Thoracic aorta (tissue), 2 donors: ENCODE data around the gene TTC39C. TPM values are rescaled to one million over a fixed set of nuclear protein-coding genes. Genes with fewer than 3 reads are reported as not detected.

Experiments
- ATAC-seq: fragments of 150-250 bp; one replicate; pipeline ENCODE4 v1.8.0; 2017; ENCODE audit warnings: low read depth; ENCODE audit not compliant: insufficient number of reproducible peaks, low FRiP score
- DNase-seq: peaks from one replicate; pipeline ENCODE4 v3.0.0-alpha.2; 2020; ENCODE audit warnings: low spot score
- H3K27ac ChIP-seq, 2 donors: fragments of 200-600 bp; sonication (generic); 1 replicate in 1 of 2; 2 replicates in 1 of 2; pipeline ENCODE4 v1.5.1; 2016; ENCODE audit warnings: mild to moderate bottlenecking in 2 of 2, moderate library complexity in 2 of 2
- H3K27me3 ChIP-seq: fragments of 200-600 bp; sonication (generic); replicated peaks from 2 replicates; pipeline ENCODE4 v1.6.0; 2016; ENCODE audit warnings: mild to moderate bottlenecking; ENCODE audit not compliant: insufficient read depth
- H3K36me3 ChIP-seq: fragments of 200-600 bp; sonication (generic); one replicate; pipeline ENCODE4 v1.5.1; 2016
- H3K4me1 ChIP-seq, 2 donors: fragments of 200-600 bp; sonication (generic); 1 replicate in 1 of 2; 2 replicates in 1 of 2; pipeline versions ENCODE4 v1.5.1 to v1.6.0; 2016; ENCODE audit warnings: low read depth in 2 of 2, mild to moderate bottlenecking in 1 of 2; ENCODE audit not compliant: control insufficient read depth in 1 of 2
- H3K4me3 ChIP-seq: fragments of 200-600 bp; sonication (generic); 2 replicates; pipeline ENCODE4 v1.5.1; 2016; ENCODE audit warnings: mild to moderate bottlenecking
- H3K9me3 ChIP-seq: fragments of 200-600 bp; sonication (generic); 2 replicates; pipeline ENCODE4 v1.5.1; 2016
- total RNA-seq, 2 donors: library from RNA; depleted of rRNA; stranded (reverse); fragments of >200 nt; gene quantifications; one replicate each; pipeline versions ENCODE4 v1.1.0 to v1.2.3, GENCODE V29; 2016
- TF ChIP-seq, protein P1 (sequence below): fragments of 200-600 bp; sonication (generic); IDR thresholded peaks from one replicate; pipeline ENCODE4 v1.5.1; 2019; ENCODE audit warnings: antibody characterized with exemption

Gene TTC39C
- total RNA-seq, 2 donors from 2014 or later: 13.5 to 23.4 TPM

- TF ChIP-seq, protein P1, sequence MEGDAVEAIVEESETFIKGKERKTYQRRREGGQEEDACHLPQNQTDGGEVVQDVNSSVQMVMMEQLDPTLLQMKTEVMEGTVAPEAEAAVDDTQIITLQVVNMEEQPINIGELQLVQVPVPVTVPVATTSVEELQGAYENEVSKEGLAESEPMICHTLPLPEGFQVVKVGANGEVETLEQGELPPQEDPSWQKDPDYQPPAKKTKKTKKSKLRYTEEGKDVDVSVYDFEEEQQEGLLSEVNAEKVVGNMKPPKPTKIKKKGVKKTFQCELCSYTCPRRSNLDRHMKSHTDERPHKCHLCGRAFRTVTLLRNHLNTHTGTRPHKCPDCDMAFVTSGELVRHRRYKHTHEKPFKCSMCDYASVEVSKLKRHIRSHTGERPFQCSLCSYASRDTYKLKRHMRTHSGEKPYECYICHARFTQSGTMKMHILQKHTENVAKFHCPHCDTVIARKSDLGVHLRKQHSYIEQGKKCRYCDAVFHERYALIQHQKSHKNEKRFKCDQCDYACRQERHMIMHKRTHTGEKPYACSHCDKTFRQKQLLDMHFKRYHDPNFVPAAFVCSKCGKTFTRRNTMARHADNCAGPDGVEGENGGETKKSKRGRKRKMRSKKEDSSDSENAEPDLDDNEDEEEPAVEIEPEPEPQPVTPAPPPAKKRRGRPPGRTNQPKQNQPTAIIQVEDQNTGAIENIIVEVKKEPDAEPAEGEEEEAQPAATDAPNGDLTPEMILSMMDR: no peak
- no peaks in the 10 kb centered on the region for H3K4me1 ChIP-seq
- DNase-seq: no peak
Observed at GRCh38 chr18:24104486-24104885, 89.9 kb downstream of the TTC39C start.

GRCh38 chr18:24108641-24109040, 94.1 kb downstream of the TTC39C start:
- no peak for ATAC-seq
- Histone ChIP-seq H3K27me3 (no peaks in the 10 kb centered on the region), H3K36me3 (no peaks in the 10 kb centered on the region), H3K27ac (no peak overlapping the region), H3K9me3 (no peaks in the 10 kb centered on the region), H3K4me3 (no peak overlapping the region), H3K4me1 (no peaks in the 10 kb centered on the region)
- no peak for DNase-seq
- TF ChIP-seq, protein P1: no peak

More at GRCh38 chr18:24104486-24104885, 89.9 kb downstream of the TTC39C start:
- ATAC-seq: no peak
- Histone ChIP-seq H3K27ac (no peak overlapping the region), H3K36me3 (no peaks in the 10 kb centered on the region), H3K27me3 (no peaks in the 10 kb centered on the region), H3K4me3 (no peak overlapping the region), H3K9me3 (no peaks in the 10 kb centered on the region)

- TF ChIP-seq, protein P1: no peak
- Histone ChIP-seq H3K9me3 (no peaks in the 10 kb centered on the region), H3K27ac (no peak overlapping the region), H3K27me3 (no peaks in the 10 kb centered on the region), H3K4me1 (no peaks in the 10 kb centered on the region), H3K36me3 (no peaks in the 10 kb centered on the region), H3K4me3 (no peak overlapping the region)
- no peak for ATAC-seq
- DNase-seq: no peak
Observed at GRCh38 chr18:24111936-24112335, 97.4 kb downstream of the TTC39C start.

DNA sequence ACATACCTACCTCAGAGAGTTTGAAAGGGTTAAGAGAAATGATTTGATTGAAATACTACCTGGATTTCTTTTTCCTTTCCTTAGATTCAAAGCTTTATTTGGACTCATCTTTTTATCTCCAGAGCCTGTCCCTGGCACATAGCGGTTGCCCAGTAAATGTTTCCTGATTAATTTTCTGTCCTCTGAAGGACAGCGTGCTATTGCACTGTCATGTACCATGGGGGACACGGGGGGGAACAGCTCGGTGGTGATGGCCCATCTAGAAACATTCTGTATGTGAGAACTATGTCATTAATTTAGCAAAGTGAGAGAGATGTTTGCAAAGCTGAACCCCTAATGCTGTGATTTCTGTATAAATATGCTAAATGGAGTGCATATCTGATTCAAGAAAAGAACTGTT, 97.9 kb downstream of the TTC39C start:
- Histone ChIP-seq H3K4me1 (no peaks in the 10 kb centered on the region), H3K27ac (no peak overlapping the region), H3K27me3 (no peaks in the 10 kb centered on the region), H3K4me3 (no peak overlapping the region), H3K36me3 (no peaks in the 10 kb centered on the region), H3K9me3 (no peaks in the 10 kb centered on the region)
- TF ChIP-seq, protein P1: no peak
- no peak for ATAC-seq
- no peak for DNase-seq

- H3K4me1 ChIP-seq: no peaks in the 10 kb centered on the region
- TF ChIP-seq, protein P1: no peak
- ATAC-seq: no peak
- no peaks in the 10 kb centered on the region for H3K9me3 ChIP-seq
- H3K27ac ChIP-seq: no peak overlapping the region
- H3K4me3 ChIP-seq: no peak overlapping the region
- no peak for DNase-seq
- H3K36me3 ChIP-seq: no peaks in the 10 kb centered on the region
- H3K27me3 ChIP-seq: no peaks in the 10 kb centered on the region
Observed at GRCh38 chr18:24112874-24113615, 98.5 kb downstream of the TTC39C start.
